CD14-positive monocyte (primary cell): ENCODE results near the gene SMIM10. TPM values are rescaled to one million over a fixed set of nuclear protein-coding genes. Genes with fewer than 3 reads are reported as not detected.

Experiments used
- DNase-seq, 3 donors: peaks; one replicate each; pipeline ENCODE4 v3.0.0-alpha.2; 2011 to 2022
- H2AFZ ChIP-seq: 2 replicates; pipeline ENCODE4 v1.6.0; 2012; ENCODE audit warnings: mild to moderate bottlenecking, low read depth, low read length, inconsistent platforms; ENCODE audit not compliant: insufficient read depth, poor library complexity, severe bottlenecking
- H3K27ac ChIP-seq, 2 donors: 1 replicate in 1 of 2; 2 replicates in 1 of 2; pipeline ENCODE4 v1.5.1; 2012 to 2013; ENCODE audit warnings: low read length in 2 of 2, control low read depth in 1 of 2, inconsistent platforms in 1 of 2, low read depth in 1 of 2, mild to moderate bottlenecking in 1 of 2
- H3K27me3 ChIP-seq, 2 donors: one replicate each; pipeline versions ENCODE4 v1.6.0 to v1.6.1; 2011 to 2013; ENCODE audit warnings: low read length in 2 of 2; ENCODE audit not compliant: control insufficient read depth in 2 of 2, insufficient read depth in 2 of 2
- H3K36me3 ChIP-seq, 2 donors: replicated peaks in 1 of 2; 1 replicate in 1 of 2; 2 replicates in 1 of 2; pipeline versions ENCODE4 v1.5.1 to v1.6.1; 2012 to 2013; ENCODE audit warnings: low read length in 2 of 2, control low read depth in 1 of 2, inconsistent platforms in 1 of 2, mild to moderate bottlenecking in 1 of 2; ENCODE audit not compliant: insufficient read depth in 2 of 2, control insufficient read depth in 1 of 2
- H3K4me1 ChIP-seq, 2 donors: 1 replicate in 1 of 2; 2 replicates in 1 of 2; pipeline versions ENCODE4 v1.5.1 to v1.6.1; 2012 to 2013; ENCODE audit warnings: low read length in 2 of 2, control low read depth in 1 of 2, inconsistent platforms in 1 of 2, mild to moderate bottlenecking in 1 of 2, moderate library complexity in 1 of 2; ENCODE audit not compliant: insufficient read depth in 2 of 2, control insufficient read depth in 1 of 2
- H3K4me2 ChIP-seq: replicated peaks from 2 replicates; pipeline ENCODE3; 2012; ENCODE audit warnings: low read length, moderate library complexity, mild to moderate bottlenecking; ENCODE audit not compliant: poor library complexity, severe bottlenecking; ENCODE audit errors: extremely low read depth
- H3K4me3 ChIP-seq, 3 experiments: fragments of 200-600 bp in 1 of 3; sonication (generic) in 1 of 3; replicated peaks in 1 of 3; 1 replicate in 2 of 3; 2 replicates in 1 of 3; pipeline ENCODE4 v1.5.1; 2011 to 2013; ENCODE audit warnings: low read length in 3 of 3, mild to moderate bottlenecking in 3 of 3, control low read depth in 2 of 3, low read depth in 2 of 3, inconsistent platforms in 1 of 3, moderate library complexity in 1 of 3
- H3K79me2 ChIP-seq: 2 replicates; pipeline ENCODE4 v1.6.0; 2012; ENCODE audit warnings: mild to moderate bottlenecking, control low read depth, inconsistent platforms, low read length, moderate library complexity; ENCODE audit not compliant: insufficient read depth
- H3K9ac ChIP-seq: 2 replicates; pipeline ENCODE4 v1.6.0; 2017; ENCODE audit warnings: low read length, mild to moderate bottlenecking; ENCODE audit not compliant: insufficient read depth, poor library complexity, severe bottlenecking
- H3K9me3 ChIP-seq, 2 donors: replicated peaks in 1 of 2; 1 replicate in 1 of 2; 2 replicates in 1 of 2; pipeline versions ENCODE4 v1.5.1 to v1.6.1; 2012 to 2013; ENCODE audit warnings: low read length in 2 of 2, control low read depth in 1 of 2; ENCODE audit not compliant: control insufficient read depth in 1 of 2, insufficient read depth in 1 of 2
- H4K20me1 ChIP-seq: 2 replicates; pipeline ENCODE4 v1.6.0; 2012; ENCODE audit warnings: mild to moderate bottlenecking, low read length, control low read depth, moderate library complexity; ENCODE audit not compliant: insufficient read depth
- H3K27ac Mint-ChIP-seq, 7 donors: one replicate each; pipeline ENCODE4 v1.8.0; 2020; ENCODE audit warnings: mild to moderate bottlenecking in 7 of 7, mixed read lengths in 7 of 7, moderate library complexity in 6 of 7, inconsistent platforms in 2 of 7
- H3K27me3 Mint-ChIP-seq, 3 donors: one replicate each; pipeline ENCODE4 v1.8.0; 2021 to 2022; ENCODE audit warnings: low read depth in 3 of 3, mild to moderate bottlenecking in 3 of 3, mixed read lengths in 3 of 3, moderate library complexity in 3 of 3, inconsistent platforms in 1 of 3
- H3K36me3 Mint-ChIP-seq, 2 donors: one replicate each; pipeline ENCODE4 v1.8.0; 2020; ENCODE audit warnings: mixed read lengths in 2 of 2, inconsistent platforms in 1 of 2, mild to moderate bottlenecking in 1 of 2
- H3K4me1 Mint-ChIP-seq: one replicate; pipeline ENCODE4 v1.8.0; 2020; ENCODE audit warnings: mild to moderate bottlenecking, mixed read lengths
- H3K4me3 Mint-ChIP-seq, 2 donors: one replicate each; pipeline ENCODE4 v1.8.0; 2020; ENCODE audit warnings: mild to moderate bottlenecking in 2 of 2, mixed read lengths in 2 of 2, moderate library complexity in 1 of 2
- H3K9me3 Mint-ChIP-seq, 7 donors: one replicate each; pipeline ENCODE4 v1.8.0; 2020 to 2022; ENCODE audit warnings: mixed read lengths in 7 of 7, mild to moderate bottlenecking in 6 of 7, moderate library complexity in 6 of 7, inconsistent platforms in 2 of 7
- WGBS: methylation state at CpG from one replicate; pipeline ENCODE4 v1.1.5; 2013; ENCODE audit warnings: missing lambda C conversion rate; ENCODE audit not compliant: insufficient coverage; 5-methylcytosine and 5-hydroxymethylcytosine counted together
- intact Hi-C, 2 donors: fragments of 100-400 bp; cut with micrococcal nuclease; formaldehyde crosslinking; loops; one replicate each; pipeline versions ENCODE4 v1.15.0 to v1.15.1; 2023
- polyA plus RNA-seq, 3 donors: library from polyadenylated mRNA; depleted of rRNA in 1 of 3; unstranded in 2 of 3; stranded (reverse) in 1 of 3; fragments of 300-500 nt in 2 of 3; fragments of >200 nt in 1 of 3; fragmentation: Illumina TruSeq in 2 of 3; gene quantifications; 1 replicate in 2 of 3; 2 replicates in 1 of 3; pipeline ENCODE4 v1.2.3, GENCODE V29; 2012 to 2021
- TF ChIP-seq, protein P1 (sequence below): fragments of 200-600 bp; IDR thresholded peaks from one replicate; pipeline ENCODE4 v1.8.0; 2022; ENCODE audit warnings: antibody characterized with exemption, mild to moderate bottlenecking

SMIM10 gene
- polyA plus RNA-seq, 3 donors: 0.10 to 0.26 (median 0.15) TPM

DNA sequence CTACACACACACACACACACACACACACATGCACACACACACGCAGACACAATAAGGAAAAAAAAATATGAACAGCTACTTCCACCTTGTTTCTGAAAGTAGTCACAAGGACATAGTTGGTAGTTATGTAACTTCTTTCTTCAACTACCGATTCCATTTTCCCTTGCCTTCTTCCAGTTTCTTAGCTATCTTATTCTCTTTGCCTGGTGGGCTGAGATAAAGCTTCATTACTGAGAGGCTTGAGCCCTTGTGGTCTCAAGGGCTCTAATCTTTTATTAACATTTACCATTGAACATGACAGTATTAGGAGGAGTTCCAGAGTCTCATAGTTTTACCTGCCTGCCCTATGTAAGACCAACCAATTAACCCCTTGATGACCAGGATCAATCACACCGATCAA lies 8.9 kb upstream of the SMIM10 start:
- no CpG with 5 or more reads among the region's 3 CpGs for WGBS
- peaks cover 0 to 4% (median 0%) of the 10 kb centered on the region in 7 donors for H3K9me3 Mint-ChIP-seq
- intact Hi-C loops: no loop called here

DNA sequence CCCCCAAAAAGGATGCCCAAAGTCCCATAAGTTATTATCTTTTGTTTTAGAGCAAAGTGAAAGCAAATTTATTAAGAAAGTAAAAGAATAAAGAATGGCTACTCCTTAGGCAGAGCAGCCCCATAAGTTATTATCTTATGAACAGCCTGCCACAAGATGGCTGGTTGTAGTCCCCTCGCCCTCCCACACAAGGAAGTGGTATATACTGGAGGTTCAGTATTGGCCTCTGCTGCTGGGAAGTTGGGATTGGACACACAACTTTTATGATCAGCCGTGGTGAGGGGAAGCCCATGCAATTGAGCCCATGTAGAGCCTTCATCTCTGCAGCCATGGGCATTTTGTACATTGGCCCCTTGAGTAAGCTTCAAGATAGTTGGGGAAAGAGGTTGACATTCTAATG lies 8.0 kb upstream of the SMIM10 start:
- Histone ChIP-seq H3K4me3 (no peak overlapping the region), H3K9ac (no peak overlapping the region), H3K4me2 (no peak overlapping the region), H3K79me2 (no peaks in the 10 kb centered on the region), H4K20me1 (no peaks in the 10 kb centered on the region), H2AFZ (no peak overlapping the region), H3K9me3 (no peaks in the 10 kb centered on the region), H3K27ac (no peak overlapping the region), H3K4me1 (no peaks in the 10 kb centered on the region), H3K36me3 (no peaks in the 10 kb centered on the region), H3K27me3 (no peaks in the 10 kb centered on the region)
- WGBS: no CpG with 5 or more reads among the region's 2 CpGs
- peaks cover 0 to 4% (median 3%) of the 10 kb centered on the region in 3 donors for H3K27me3 Mint-ChIP-seq
- H3K36me3 Mint-ChIP-seq: no peaks in the 10 kb centered on the region
- H3K4me3 Mint-ChIP-seq: no peak overlapping the region
- no peak for DNase-seq
- H3K9me3 Mint-ChIP-seq: peaks cover 0 to 4% (median 0%) of the 10 kb centered on the region in 7 donors
- no peak overlapping the region for H3K27ac Mint-ChIP-seq
- TF ChIP-seq, protein P1, sequence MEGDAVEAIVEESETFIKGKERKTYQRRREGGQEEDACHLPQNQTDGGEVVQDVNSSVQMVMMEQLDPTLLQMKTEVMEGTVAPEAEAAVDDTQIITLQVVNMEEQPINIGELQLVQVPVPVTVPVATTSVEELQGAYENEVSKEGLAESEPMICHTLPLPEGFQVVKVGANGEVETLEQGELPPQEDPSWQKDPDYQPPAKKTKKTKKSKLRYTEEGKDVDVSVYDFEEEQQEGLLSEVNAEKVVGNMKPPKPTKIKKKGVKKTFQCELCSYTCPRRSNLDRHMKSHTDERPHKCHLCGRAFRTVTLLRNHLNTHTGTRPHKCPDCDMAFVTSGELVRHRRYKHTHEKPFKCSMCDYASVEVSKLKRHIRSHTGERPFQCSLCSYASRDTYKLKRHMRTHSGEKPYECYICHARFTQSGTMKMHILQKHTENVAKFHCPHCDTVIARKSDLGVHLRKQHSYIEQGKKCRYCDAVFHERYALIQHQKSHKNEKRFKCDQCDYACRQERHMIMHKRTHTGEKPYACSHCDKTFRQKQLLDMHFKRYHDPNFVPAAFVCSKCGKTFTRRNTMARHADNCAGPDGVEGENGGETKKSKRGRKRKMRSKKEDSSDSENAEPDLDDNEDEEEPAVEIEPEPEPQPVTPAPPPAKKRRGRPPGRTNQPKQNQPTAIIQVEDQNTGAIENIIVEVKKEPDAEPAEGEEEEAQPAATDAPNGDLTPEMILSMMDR: no peak
- intact Hi-C loops: no loop called here
- H3K4me1 Mint-ChIP-seq: no peaks in the 10 kb centered on the region

More for the DNA sequence above, 8.9 kb upstream of the SMIM10 start:
- Mint-ChIP-seq H3K4me3 (no peak overlapping the region), H3K27me3 (peaks cover 0 to 4% (median 2%) of the 10 kb centered on the region in 3 donors), H3K36me3 (no peaks in the 10 kb centered on the region), H3K27ac (peak overlapping the region in 1 of 7 donors; percentile 37), H3K4me1 (no peaks in the 10 kb centered on the region)
- H3K9me3 ChIP-seq: no peaks in the 10 kb centered on the region
- H3K36me3 ChIP-seq: no peaks in the 10 kb centered on the region
- no peak overlapping the region for H3K9ac ChIP-seq
- TF ChIP-seq, protein P1: no peak
- no peak overlapping the region for H3K4me2 ChIP-seq
- H3K4me3 ChIP-seq: no peak overlapping the region
- H3K27ac ChIP-seq: no peak overlapping the region
- no peak for DNase-seq
- H3K79me2 ChIP-seq: no peaks in the 10 kb centered on the region
- H2AFZ ChIP-seq: no peak overlapping the region
- no peaks in the 10 kb centered on the region for H3K27me3 ChIP-seq
- no peaks in the 10 kb centered on the region for H4K20me1 ChIP-seq
- no peaks in the 10 kb centered on the region for H3K4me1 ChIP-seq
